GM23248 (cell line): ENCODE results near the gene SLC12A4. TPM values are rescaled to one million over a fixed set of nuclear protein-coding genes. Genes with fewer than 3 reads are reported as not detected.

Source experiments
- DNase-seq: peaks from one replicate; pipeline ENCODE4 v3.0.0-alpha.2; 2015
- H2AFZ ChIP-seq: fragments of 200-600 bp; sonication (generic); 2 replicates; pipeline ENCODE4 v1.6.1; 2016; ENCODE audit warnings: antibody characterized with exemption
- H3F3A ChIP-seq: fragments of 200-600 bp; sonication (generic); 2 replicates; pipeline ENCODE4 v1.6.1; 2016; ENCODE audit warnings: mild to moderate bottlenecking, antibody characterized with exemption, mixed run types; ENCODE audit not compliant: insufficient read depth
- H3K27ac ChIP-seq: fragments of 200-600 bp; sonication (generic); 2 replicates; pipeline ENCODE4 v1.5.1; 2016; ENCODE audit warnings: mild to moderate bottlenecking
- H3K27me3 ChIP-seq: fragments of 200-600 bp; sonication (generic); replicated peaks from 2 replicates; pipeline ENCODE4 v1.6.1; 2016; ENCODE audit warnings: mild to moderate bottlenecking; ENCODE audit not compliant: insufficient read depth
- H3K36me3 ChIP-seq: fragments of 200-600 bp; sonication (generic); 2 replicates; pipeline ENCODE4 v1.6.1; 2016; ENCODE audit warnings: low read depth, mild to moderate bottlenecking
- H3K4me1 ChIP-seq: fragments of 200-600 bp; sonication (generic); 2 replicates; pipeline ENCODE4 v1.6.1; 2016; ENCODE audit warnings: mild to moderate bottlenecking; ENCODE audit not compliant: insufficient read depth
- H3K4me2 ChIP-seq: fragments of 200-600 bp; sonication (generic); one replicate; pipeline ENCODE4 v1.6.1; 2016; ENCODE audit warnings: mild to moderate bottlenecking; ENCODE audit not compliant: unreplicated experiment
- H3K4me3 ChIP-seq: fragments of 200-600 bp; sonication (generic); 2 replicates; pipeline ENCODE4 v1.5.1; 2016; ENCODE audit warnings: mild to moderate bottlenecking
- H3K79me2 ChIP-seq: fragments of 200-600 bp; sonication (generic); 2 replicates; pipeline ENCODE4 v1.6.1; 2016; ENCODE audit warnings: mild to moderate bottlenecking; ENCODE audit not compliant: insufficient read depth
- H3K9ac ChIP-seq: fragments of 200-600 bp; sonication (generic); 2 replicates; pipeline ENCODE4 v1.6.1; 2016; ENCODE audit warnings: mild to moderate bottlenecking
- H3K9me2 ChIP-seq: fragments of 200-600 bp; sonication (generic); 2 replicates; pipeline ENCODE4 v1.6.1; 2016; ENCODE audit warnings: mixed run types, mild to moderate bottlenecking, moderate library complexity; ENCODE audit not compliant: insufficient read depth
- H3K9me3 ChIP-seq: fragments of 200-600 bp; sonication (generic); one replicate; pipeline ENCODE4 v1.6.1; 2017; ENCODE audit warnings: low read depth
- H4K20me1 ChIP-seq: fragments of 200-600 bp; sonication (generic); 2 replicates; pipeline ENCODE4 v1.6.0; 2016; ENCODE audit not compliant: insufficient read depth
- EZH2 ChIP-seq: fragments of 200-600 bp; sonication (generic); IDR thresholded peaks from 2 replicates; pipeline ENCODE4 v1.6.1; 2018; ENCODE audit warnings: antibody characterized with exemption, mild to moderate bottlenecking; ENCODE audit not compliant: insufficient read depth, poor library complexity, severe bottlenecking
- EZH2phosphoT487 ChIP-seq: fragments of 200-600 bp; sonication (generic); IDR thresholded peaks from 2 replicates; pipeline ENCODE4 v1.6.1; 2018; ENCODE audit warnings: antibody characterized with exemption, moderate library complexity, mild to moderate bottlenecking, low read depth; ENCODE audit not compliant: insufficient read depth
- WGBS, 2 experiments: methylation state at CpG; one replicate each; pipeline ENCODE4 v1.1.6; 2015 to 2017; ENCODE audit warnings: low lambda C conversion rate in 2 of 2, low coverage in 1 of 2; ENCODE audit errors: missing lambda C conversion rate in 2 of 2; 5-methylcytosine and 5-hydroxymethylcytosine counted together
- in situ Hi-C: fragments of 300-500 bp; cut with MboI; formaldehyde crosslinking; loops from 2 replicates; pipeline ENCODE4 v1.15.0; 2020
- polyA plus RNA-seq: library from polyadenylated mRNA; unstranded; fragments of >200 nt; fragmentation: Nextera tagmentation; extraction: Ambion mirVana; gene quantifications from 2 replicates; pipeline ENCODE4 v1.2.1, GENCODE V29; 2016
- total RNA-seq: library from RNA; depleted of rRNA; stranded (reverse); fragments of >200 nt; shearing (Covaris generic); gene quantifications from 2 replicates; pipeline ENCODE4 v1.2.3, GENCODE V29; 2014

The SLC12A4 gene
- total and polyA plus RNA-seq, 2 experiments from 2014 or later = 63.0 to 101 TPM

DNA sequence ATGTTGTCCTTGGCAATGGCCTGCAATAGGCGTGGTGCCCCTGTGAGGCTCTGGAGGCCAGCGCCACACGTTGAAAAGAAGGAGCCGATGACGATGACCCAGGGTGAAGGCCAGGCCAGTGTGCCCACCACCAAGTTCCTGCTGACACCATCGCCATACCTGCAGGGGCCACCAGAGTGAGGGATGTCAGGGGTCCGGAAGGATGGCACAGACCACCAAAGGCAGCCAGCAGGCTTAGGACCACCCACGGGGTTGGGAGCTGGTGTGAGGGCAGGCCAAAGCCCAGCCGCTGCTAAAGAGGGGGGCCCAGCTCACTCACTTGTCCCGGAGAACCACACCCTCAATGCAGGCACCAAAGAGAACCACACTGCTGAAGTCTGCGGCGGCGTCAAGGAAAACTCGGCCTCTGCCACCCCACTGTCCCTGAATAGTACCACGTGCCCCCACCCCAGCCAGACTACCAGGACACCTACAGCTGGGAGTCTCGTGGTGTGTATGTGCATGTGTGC is 18.0 kb downstream of the SLC12A4 start:
- H3K36me3 ChIP-seq = peaks cover 25% of the 10 kb centered on the region; the same call in 1 of the 2 replicates
- H2AFZ ChIP-seq = no peak overlapping the region
- no peak overlapping the region for H3K9ac ChIP-seq
- H3K79me2 ChIP-seq = no peaks in the 10 kb centered on the region
- no peak overlapping the region for H3K4me3 ChIP-seq
- 82 to 93% methylated on average over 10 to 15 of the region's 16 CpGs for WGBS, 2 experiments
- no peaks in the 10 kb centered on the region for H3K27me3 ChIP-seq
- H3F3A ChIP-seq = peaks cover 3% of the 10 kb centered on the region; the same call in 1 of the 2 replicates
- no peaks in the 10 kb centered on the region for H3K4me1 ChIP-seq
- no peak overlapping the region for H3K27ac ChIP-seq
- no peaks in the 10 kb centered on the region for H3K9me3 ChIP-seq
- H3K9me2 ChIP-seq = no peaks in the 10 kb centered on the region
- no peak overlapping the region for H3K4me2 ChIP-seq
- TF ChIP-seq EZH2 (no peak), EZH2phosphoT487 (no peak)
- in situ Hi-C loops = no loop called here
- no peak for DNase-seq
- H4K20me1 ChIP-seq = no peaks in the 10 kb centered on the region

DNA sequence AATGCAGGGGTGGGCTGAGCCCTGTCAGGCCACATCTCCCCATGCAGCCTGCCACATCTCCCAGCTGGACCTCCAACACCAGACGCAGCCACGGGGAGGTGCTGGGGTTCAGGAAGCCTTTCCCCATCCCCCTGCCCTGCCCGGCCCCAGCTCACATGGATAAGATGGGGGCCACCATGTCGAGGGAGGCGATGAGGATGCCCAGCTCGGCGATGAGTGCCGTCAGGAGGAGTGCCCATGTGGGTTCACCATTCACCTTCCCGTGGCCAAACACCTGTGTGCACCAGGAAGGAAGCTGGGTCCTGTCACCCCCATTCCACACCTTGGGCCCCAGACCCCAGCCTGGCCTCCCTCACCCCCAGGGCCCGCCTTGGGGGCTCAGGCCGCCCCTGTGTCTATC is 18.8 kb downstream of the SLC12A4 start:
- Histone ChIP-seq H3K4me1 (no peaks in the 10 kb centered on the region), H3K27me3 (no peaks in the 10 kb centered on the region), H2AFZ (no peak overlapping the region), H4K20me1 (no peaks in the 10 kb centered on the region), H3K9me2 (no peaks in the 10 kb centered on the region), H3K9ac (no peak overlapping the region), H3K4me2 (no peak overlapping the region), H3F3A (peaks cover 3% of the 10 kb centered on the region; the same call in 1 of the 2 replicates), H3K27ac (no peak overlapping the region), H3K36me3 (peaks cover 23% of the 10 kb centered on the region; the same call in 1 of the 2 replicates), H3K9me3 (no peaks in the 10 kb centered on the region), H3K79me2 (no peaks in the 10 kb centered on the region), H3K4me3 (no peak overlapping the region)
- TF ChIP-seq EZH2phosphoT487 = no peak
- in situ Hi-C loops = no loop called here
- DNase-seq = no peak
- WGBS, 2 experiments = 90 to 98% methylated on average over 9 to 11 of the region's 11 CpGs

DNA sequence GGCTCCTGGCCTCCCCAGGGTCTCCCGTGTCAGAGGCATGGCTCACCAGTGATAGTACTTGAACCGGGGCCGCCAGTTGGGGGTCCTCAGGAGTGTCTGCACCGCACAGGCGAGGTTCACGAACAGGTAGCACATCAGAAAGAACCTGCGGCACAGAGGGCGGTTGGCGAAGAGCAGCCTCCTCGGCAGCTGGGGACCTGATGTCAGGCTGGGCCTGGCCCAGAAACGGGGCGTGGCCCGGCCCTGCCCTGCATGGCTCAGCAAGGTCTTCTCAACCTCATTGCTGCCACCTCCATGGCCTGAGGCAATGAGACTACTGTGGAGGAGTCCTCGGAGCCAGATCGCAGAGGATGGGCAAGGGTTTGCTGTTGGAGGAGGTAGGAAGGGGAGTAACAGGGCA is 20.4 kb downstream of the SLC12A4 start:
- no peaks in the 10 kb centered on the region for H3F3A ChIP-seq
- TF ChIP-seq EZH2 = no peak
- TF ChIP-seq EZH2phosphoT487 = no peak
- in situ Hi-C loops = no loop called here
- H3K9me2 ChIP-seq = no peaks in the 10 kb centered on the region
- H3K4me2 ChIP-seq = no peak overlapping the region
- no peak overlapping the region for H3K27ac ChIP-seq
- no peaks in the 10 kb centered on the region for H3K9me3 ChIP-seq
- DNase-seq = no peak
- no peaks in the 10 kb centered on the region for H3K79me2 ChIP-seq
- H2AFZ ChIP-seq = no peak overlapping the region
- H3K4me3 ChIP-seq = no peak overlapping the region
- H4K20me1 ChIP-seq = no peaks in the 10 kb centered on the region
- H3K27me3 ChIP-seq = no peaks in the 10 kb centered on the region
- no peak overlapping the region for H3K9ac ChIP-seq
- WGBS, 2 experiments = 90 to 92% methylated on average over 15 of the region's 15 CpGs
- peaks cover 16% of the 10 kb centered on the region; the same call in 1 of the 2 replicates for H3K36me3 ChIP-seq
- H3K4me1 ChIP-seq = no peaks in the 10 kb centered on the region

DNA sequence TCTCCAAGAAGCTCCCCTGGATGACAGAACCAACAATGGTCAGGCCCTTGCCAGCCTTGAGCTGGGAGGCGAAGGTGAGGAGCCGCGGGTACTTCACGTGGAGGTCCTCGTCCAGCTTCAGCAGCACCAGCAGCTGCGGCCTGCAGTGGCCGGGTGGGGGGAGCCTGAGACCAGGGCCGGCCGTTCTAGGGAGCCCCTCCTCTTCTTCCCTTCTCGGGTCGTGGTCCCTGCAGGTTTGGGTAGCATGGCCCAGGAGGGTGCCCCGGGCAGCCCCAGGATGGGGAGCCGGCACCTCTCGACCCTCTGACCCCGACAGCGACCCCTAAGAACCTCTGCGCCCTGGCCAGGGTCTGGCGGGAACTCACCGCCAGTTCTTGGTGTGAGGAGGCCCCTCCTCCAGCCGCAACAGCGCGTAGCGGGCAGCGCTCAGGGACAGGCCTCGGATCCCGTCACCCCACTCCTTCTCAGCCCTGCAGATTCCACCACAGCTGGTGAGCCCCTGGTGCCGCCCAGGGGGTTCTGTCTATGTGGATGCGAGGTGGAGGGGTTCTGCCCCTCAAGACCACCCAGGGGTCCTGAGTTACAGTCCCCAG is 21.4 kb downstream of the SLC12A4 start:
- H4K20me1 ChIP-seq = no peaks in the 10 kb centered on the region
- no peak overlapping the region for H3K4me2 ChIP-seq
- no peak overlapping the region for H3K4me3 ChIP-seq
- no peak overlapping the region for H3K27ac ChIP-seq
- DNase-seq = no peak
- TF ChIP-seq EZH2phosphoT487 = no peak
- TF ChIP-seq EZH2 = no peak
- no peaks in the 10 kb centered on the region for H3F3A ChIP-seq
- H3K9ac ChIP-seq = no peak overlapping the region
- H3K79me2 ChIP-seq = no peaks in the 10 kb centered on the region
- no peaks in the 10 kb centered on the region for H3K27me3 ChIP-seq
- no peak overlapping the region for H2AFZ ChIP-seq
- H3K9me3 ChIP-seq = no peaks in the 10 kb centered on the region
- H3K36me3 ChIP-seq = peaks cover 12% of the 10 kb centered on the region; the same call in 1 of the 2 replicates
- H3K9me2 ChIP-seq = no peaks in the 10 kb centered on the region
- no peaks in the 10 kb centered on the region for H3K4me1 ChIP-seq
- WGBS, 2 experiments = 92 to 96% methylated on average over 24 to 28 of the region's 28 CpGs
- in situ Hi-C loops = no loop called here
